MM.1S (cell line): Measurements from ENCODE around the gene CFAP57.

ENCODE experiments used
- DNase-seq: peaks from one replicate; pipeline ENCODE4 v3.0.0-alpha.2; 2015
- H2AFZ ChIP-seq: fragments of 300-600 bp; sonication (generic); 2 replicates; pipeline ENCODE4 v1.6.0; 2016; ENCODE audit warnings: antibody characterized with exemption, low read length
- H3F3A ChIP-seq: fragments of 300-600 bp; sonication (generic); 2 replicates; pipeline ENCODE4 v1.6.1; 2016; ENCODE audit warnings: mild to moderate bottlenecking, antibody characterized with exemption, low read length, moderate library complexity, mixed read lengths; ENCODE audit not compliant: insufficient read depth
- H3K27ac ChIP-seq: fragments of 300-600 bp; sonication (generic); 2 replicates; pipeline ENCODE4 v1.5.1; 2016; ENCODE audit warnings: mild to moderate bottlenecking, low read length
- H3K27me3 ChIP-seq: fragments of 300-600 bp; sonication (generic); replicated peaks from 2 replicates; pipeline ENCODE4 v1.6.0; 2016; ENCODE audit warnings: low read length; ENCODE audit not compliant: insufficient read depth
- H3K36me3 ChIP-seq: fragments of 300-600 bp; sonication (generic); replicated peaks from 2 replicates; pipeline ENCODE4 v1.6.1; 2016; ENCODE audit warnings: mild to moderate bottlenecking, low read length, mixed read lengths; ENCODE audit not compliant: insufficient read depth
- H3K4me1 ChIP-seq: fragments of 300-600 bp; sonication (generic); 2 replicates; pipeline ENCODE4 v1.6.1; 2016; ENCODE audit warnings: low read length, mixed read lengths
- H3K4me2 ChIP-seq: fragments of 300-600 bp; sonication (generic); 2 replicates; pipeline ENCODE4 v1.6.0; 2016; ENCODE audit warnings: low read depth, low read length
- H3K4me3 ChIP-seq: fragments of 300-600 bp; sonication (generic); 2 replicates; pipeline ENCODE4 v1.5.1; 2016; ENCODE audit warnings: low read length, mixed read lengths
- H3K79me2 ChIP-seq: fragments of 300-600 bp; sonication (generic); 2 replicates; pipeline ENCODE4 v1.6.1; 2016; ENCODE audit warnings: mixed run types, low read length, mixed read lengths
- H3K9ac ChIP-seq: fragments of 300-600 bp; sonication (generic); 2 replicates; pipeline ENCODE4 v1.6.1; 2016; ENCODE audit warnings: low read length, mixed read lengths
- H3K9me2 ChIP-seq: fragments of 300-600 bp; sonication (generic); replicated peaks from 2 replicates; pipeline ENCODE4 v1.6.1; 2016; ENCODE audit warnings: mild to moderate bottlenecking, low read length, mixed read lengths; ENCODE audit not compliant: insufficient read depth
- H3K9me3 ChIP-seq: fragments of 300-600 bp; sonication (generic); replicated peaks from 2 replicates; pipeline ENCODE4 v1.6.1; 2016; ENCODE audit warnings: mild to moderate bottlenecking, low read length, mixed read lengths; ENCODE audit not compliant: insufficient read depth
- H4K20me1 ChIP-seq: fragments of 300-600 bp; sonication (generic); 2 replicates; pipeline ENCODE4 v1.6.1; 2016; ENCODE audit warnings: mild to moderate bottlenecking, low read length, moderate library complexity, mixed read lengths; ENCODE audit not compliant: insufficient read depth
- CTCF ChIP-seq: fragments of 300-600 bp; sonication (generic); IDR thresholded peaks from 2 replicates; pipeline ENCODE4 v1.5.1; 2016; ENCODE audit warnings: antibody characterized with exemption, low read length, mixed read lengths
- EZH2 ChIP-seq: fragments of 300-600 bp; sonication (generic); optimal IDR thresholded peaks from 2 replicates; pipeline ENCODE3; 2017; ENCODE audit warnings: low read depth, mild to moderate bottlenecking, antibody characterized with exemption, low read length, mixed read lengths
- EZH2phosphoT487 ChIP-seq: fragments of 300-600 bp; sonication (generic); IDR thresholded peaks from 2 replicates; pipeline ENCODE4 v1.6.1; 2018; ENCODE audit warnings: antibody characterized with exemption, low read length

Gene CFAP57

GRCh38 chr1:43280692-43281091 is 108.6 kb downstream of the CFAP57 start:
- no peaks in the 10 kb centered on the region for H3K9me3 ChIP-seq
- no peak overlapping the region for H3K9ac ChIP-seq
- no peaks in the 10 kb centered on the region for H3K79me2 ChIP-seq
- H3K27me3 ChIP-seq = no peaks in the 10 kb centered on the region
- no peak for DNase-seq
- no peaks in the 10 kb centered on the region for H3F3A ChIP-seq
- no peaks in the 10 kb centered on the region for H3K4me1 ChIP-seq
- H3K9me2 ChIP-seq = no peaks in the 10 kb centered on the region
- H3K4me3 ChIP-seq = no peak overlapping the region
- no peaks in the 10 kb centered on the region for H3K36me3 ChIP-seq
- no peak overlapping the region for H3K4me2 ChIP-seq
- no peaks in the 10 kb centered on the region for H4K20me1 ChIP-seq
- TF ChIP-seq EZH2 (no peak), EZH2phosphoT487 (no peak), CTCF (no peak)
- no peak overlapping the region for H3K27ac ChIP-seq
- no peak overlapping the region for H2AFZ ChIP-seq

GRCh38 chr1:43282220-43283195 is 110.4 kb downstream of the CFAP57 start:
- TF ChIP-seq CTCF (no peak), EZH2 (no peak), EZH2phosphoT487 (no peak)
- no peak for DNase-seq

DNA sequence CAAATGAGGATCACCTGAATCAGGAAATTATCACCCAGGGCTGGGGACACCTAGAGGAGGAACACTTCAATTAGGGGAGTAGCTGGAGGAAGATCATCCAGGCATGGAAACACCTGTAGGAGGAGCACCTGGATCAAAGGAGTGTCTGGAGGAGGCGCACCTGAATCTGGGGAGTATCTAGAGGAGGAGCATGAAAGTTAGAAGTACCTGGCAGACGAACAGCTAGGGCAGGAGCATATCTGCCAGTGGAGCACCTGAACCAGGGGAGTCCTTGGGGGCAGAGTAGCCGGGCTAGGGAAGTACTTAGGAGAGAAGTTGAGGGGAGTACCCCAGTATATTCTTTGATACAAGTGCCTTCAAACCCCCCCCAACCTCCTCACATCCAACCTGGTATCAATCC is 111.9 kb downstream of the CFAP57 start:
- H3K27ac ChIP-seq = no peak overlapping the region
- no peak overlapping the region for H3K9ac ChIP-seq
- no peaks in the 10 kb centered on the region for H3F3A ChIP-seq
- H3K4me2 ChIP-seq = no peak overlapping the region
- H3K36me3 ChIP-seq = no peaks in the 10 kb centered on the region
- no peak for TF ChIP-seq EZH2phosphoT487
- TF ChIP-seq CTCF = no peak
- no peak for TF ChIP-seq EZH2
- no peaks in the 10 kb centered on the region for H3K4me1 ChIP-seq
- no peak overlapping the region for H2AFZ ChIP-seq
- H4K20me1 ChIP-seq = no peaks in the 10 kb centered on the region
- H3K4me3 ChIP-seq = no peak overlapping the region
- no peaks in the 10 kb centered on the region for H3K9me3 ChIP-seq
- H3K9me2 ChIP-seq = no peaks in the 10 kb centered on the region
- no peak for DNase-seq
- no peaks in the 10 kb centered on the region for H3K27me3 ChIP-seq
- no peaks in the 10 kb centered on the region for H3K79me2 ChIP-seq

More at GRCh38 chr1:43282220-43283195, 110.4 kb downstream of the CFAP57 start:
- Histone ChIP-seq H3K9ac (no peak overlapping the region), H3K79me2 (no peaks in the 10 kb centered on the region), H3K4me3 (no peak overlapping the region), H2AFZ (no peak overlapping the region), H3K4me1 (no peaks in the 10 kb centered on the region), H3K9me2 (no peaks in the 10 kb centered on the region), H3K36me3 (no peaks in the 10 kb centered on the region), H3F3A (no peaks in the 10 kb centered on the region), H3K9me3 (no peaks in the 10 kb centered on the region), H3K27me3 (no peaks in the 10 kb centered on the region), H3K27ac (no peak overlapping the region), H3K4me2 (no peak overlapping the region), H4K20me1 (no peaks in the 10 kb centered on the region)
